ENCODE results near the gene MAPK12. TPM values are rescaled to one million over a fixed set of nuclear protein-coding genes. Genes with fewer than 3 reads are reported as not detected.

Gene MAPK12
- total and polyA plus RNA-seq, 2 of the 8 experiments (the other 6 are each of a cell fraction or from before 2014, with no cell fraction given): 17.3 to 20.3 TPM

DNA sequence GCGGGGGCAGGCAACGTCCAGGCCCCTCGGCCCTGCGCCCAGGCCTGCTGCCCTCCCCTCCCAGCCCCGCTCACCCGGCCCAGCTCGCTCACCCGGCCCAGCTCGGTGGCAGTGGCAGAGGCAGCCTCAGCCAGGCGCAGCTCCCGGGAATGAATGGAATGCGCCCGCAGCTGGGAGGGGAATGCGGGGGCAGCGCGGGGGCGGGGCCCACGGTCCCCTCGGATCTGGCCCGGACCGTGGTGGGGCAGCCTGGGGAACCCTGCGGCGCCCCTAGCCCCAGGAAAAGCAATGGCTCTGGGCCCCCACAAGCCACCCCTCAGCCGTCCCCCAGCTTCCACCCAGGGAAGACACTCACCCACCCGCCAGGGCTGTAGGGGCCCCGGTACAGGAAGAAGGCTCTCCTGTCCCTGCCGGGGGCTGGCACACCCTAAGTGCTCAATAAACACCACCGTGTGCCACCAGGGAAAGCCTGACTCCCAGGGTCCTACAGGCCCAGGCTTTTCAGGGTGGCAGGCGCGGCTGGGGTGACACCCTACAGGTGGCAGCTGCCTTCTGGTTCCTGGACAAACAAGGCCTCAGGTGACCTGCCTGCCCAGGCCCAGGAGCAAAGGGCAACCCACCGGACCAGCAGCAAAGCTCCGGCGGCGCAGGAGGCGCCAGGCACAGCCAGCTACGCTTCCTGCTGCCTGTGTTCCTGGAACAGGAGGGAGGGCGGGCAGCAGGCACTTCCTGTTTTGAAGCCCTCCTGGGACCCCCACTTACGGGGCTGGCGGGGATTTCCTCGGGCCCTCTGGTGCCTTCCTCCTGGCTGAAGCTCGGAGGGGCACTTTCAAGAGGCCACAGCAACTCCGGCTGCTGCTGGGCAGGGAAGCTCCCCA is 32.2 kb upstream of the MAPK12 start (continued):
- TF ChIP-seq TCF12 (IDR thresholded peaks at IDR 0.05; ENCODE audit: low read depth, low read length) (peak; percentile 54; the same call in 1 of the 2 replicates), SP2 (IDR thresholded peaks at IDR 0.05; ENCODE audit: low read length) (no peak), SIX5 (IDR thresholded peaks at IDR 0.05; ENCODE audit: low read depth, low read length) (no peak), YY1 (IDR thresholded peaks at IDR 0.05; ENCODE audit: low read depth, low read length) (peak; percentile 65; the same call in 1 of the 2 replicates), RBBP5 (IDR thresholded peaks at IDR 0.05; ENCODE audit: borderline replicate concordance, low read depth, low read length) (no peak), CBX8 (IDR thresholded peaks at IDR 0.05; ENCODE audit: borderline replicate concordance, low read depth, low read length) (no peak), CREB1 (IDR thresholded peaks at IDR 0.05) (0 out of 2 replicates have a peak, but pooled peaks have one; percentile 5), MAFK (IDR thresholded peaks at IDR 0.05; ENCODE audit: low read depth, low read length) (no peak), ASH2L (IDR thresholded peaks at IDR 0.05; ENCODE audit: low read length) (peak; percentile 35), RXRA (IDR thresholded peaks at IDR 0.05; ENCODE audit: insufficient read depth, low read depth, low read length) (no peak), SP1 (IDR thresholded peaks at IDR 0.05; ENCODE audit: low read depth, low read length) (no peak), BRCA1 (IDR thresholded peaks at IDR 0.05; ENCODE audit: low read depth, low read length) (no peak), JUN (IDR thresholded peaks at IDR 0.05; ENCODE audit: low read depth, low read length) (no peak), ATF2 (IDR thresholded peaks at IDR 0.05; ENCODE audit: low read length) (no peak), GTF2F1 (IDR thresholded peaks at IDR 0.05; ENCODE audit: borderline replicate concordance, low read depth, low read length) (no peak)

Data from H1 (cell line).